Kidney epithelial cell (primary cell): ENCODE data around the gene SMC1B. TPM values are rescaled to one million over a fixed set of nuclear protein-coding genes. Genes with fewer than 3 reads are reported as not detected.

Experiments
- DNase-seq: peaks from one replicate; pipeline ENCODE4 v3.0.0-alpha.2; 2010; ENCODE audit warnings: low read depth
- H3K27me3 ChIP-seq: 2 replicates; pipeline ENCODE4 v1.6.0; 2011; ENCODE audit warnings: low read length; ENCODE audit not compliant: control insufficient read depth, insufficient read depth
- H3K36me3 ChIP-seq: 2 replicates; pipeline ENCODE4 v1.5.1; 2011; ENCODE audit warnings: low read length; ENCODE audit not compliant: control insufficient read depth, insufficient read depth
- H3K4me3 ChIP-seq: 2 replicates; pipeline ENCODE4 v1.5.1; 2011; ENCODE audit warnings: low read depth, mild to moderate bottlenecking, control low read depth, low read length
- total RNA-seq: library from RNA; depleted of rRNA; stranded (reverse); fragments of >200 nt; gene quantifications from 2 replicates; pipeline ENCODE4 v1.2.3, GENCODE V29; 2015
- TF ChIP-seq, protein P1 (sequence below): IDR thresholded peaks from 2 replicates; pipeline ENCODE4 v1.5.1; 2011; ENCODE audit warnings: mild to moderate bottlenecking, moderate library complexity, low read length, control low read depth, inconsistent platforms; ENCODE audit not compliant: insufficient read depth, poor library complexity, severe bottlenecking

SMC1B gene
- total RNA-seq, 1 donor from 2014 or later, result 0.08 TPM

DNA sequence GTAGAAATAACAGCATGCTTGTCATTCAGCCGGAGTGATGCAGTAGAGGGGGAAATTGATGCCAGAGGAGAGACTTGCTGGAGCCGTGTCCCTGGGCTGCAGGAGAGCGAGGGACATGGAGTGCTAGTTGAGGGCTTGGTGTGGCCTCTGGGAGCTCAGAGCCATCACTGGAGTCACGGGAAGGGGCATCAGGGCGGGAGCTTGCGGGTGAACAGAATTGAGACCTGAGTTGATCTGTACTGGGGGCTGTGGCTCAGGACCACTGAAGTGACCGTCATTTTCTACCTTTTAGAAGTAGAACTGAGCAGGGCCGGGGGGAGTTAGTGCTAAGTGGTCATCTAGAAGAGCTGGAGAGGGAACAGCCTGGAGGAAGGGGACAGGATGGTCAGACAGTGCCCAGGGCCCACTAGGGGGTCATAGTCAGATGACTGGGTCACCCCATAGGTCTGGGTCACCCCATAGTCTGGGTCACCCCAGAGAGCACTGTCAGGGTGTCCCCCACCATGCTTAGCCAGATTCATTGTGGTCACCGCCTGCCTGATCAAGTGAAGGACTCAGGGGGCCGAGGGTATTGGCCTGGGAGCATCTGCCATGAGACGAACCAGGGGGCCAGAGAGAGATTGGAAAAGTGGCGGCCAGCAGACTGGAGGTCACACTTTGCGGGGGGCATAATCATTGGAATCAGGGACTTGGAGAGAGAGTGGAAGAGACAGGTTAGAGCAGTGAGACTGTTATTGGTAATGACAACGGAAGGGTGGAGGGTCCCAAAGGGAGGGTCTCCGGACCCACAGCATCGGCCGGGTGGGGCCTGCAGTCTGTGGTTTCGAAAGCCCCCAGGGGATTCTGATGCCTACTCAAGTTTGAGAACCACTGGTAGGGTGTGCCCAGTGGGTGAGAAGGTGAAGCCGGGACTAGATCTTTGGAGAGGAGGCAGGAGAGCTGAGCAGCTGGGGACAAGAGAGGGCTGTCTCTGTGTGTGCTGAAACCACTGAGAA lies 15.3 kb upstream of the SMC1B start:
- Histone ChIP-seq H3K27me3 (peaks cover 2% of the 10 kb centered on the region), H3K4me3 (no peak overlapping the region), H3K36me3 (no peaks in the 10 kb centered on the region)
- TF ChIP-seq, protein P1, sequence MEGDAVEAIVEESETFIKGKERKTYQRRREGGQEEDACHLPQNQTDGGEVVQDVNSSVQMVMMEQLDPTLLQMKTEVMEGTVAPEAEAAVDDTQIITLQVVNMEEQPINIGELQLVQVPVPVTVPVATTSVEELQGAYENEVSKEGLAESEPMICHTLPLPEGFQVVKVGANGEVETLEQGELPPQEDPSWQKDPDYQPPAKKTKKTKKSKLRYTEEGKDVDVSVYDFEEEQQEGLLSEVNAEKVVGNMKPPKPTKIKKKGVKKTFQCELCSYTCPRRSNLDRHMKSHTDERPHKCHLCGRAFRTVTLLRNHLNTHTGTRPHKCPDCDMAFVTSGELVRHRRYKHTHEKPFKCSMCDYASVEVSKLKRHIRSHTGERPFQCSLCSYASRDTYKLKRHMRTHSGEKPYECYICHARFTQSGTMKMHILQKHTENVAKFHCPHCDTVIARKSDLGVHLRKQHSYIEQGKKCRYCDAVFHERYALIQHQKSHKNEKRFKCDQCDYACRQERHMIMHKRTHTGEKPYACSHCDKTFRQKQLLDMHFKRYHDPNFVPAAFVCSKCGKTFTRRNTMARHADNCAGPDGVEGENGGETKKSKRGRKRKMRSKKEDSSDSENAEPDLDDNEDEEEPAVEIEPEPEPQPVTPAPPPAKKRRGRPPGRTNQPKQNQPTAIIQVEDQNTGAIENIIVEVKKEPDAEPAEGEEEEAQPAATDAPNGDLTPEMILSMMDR, result no peak
- no peak for DNase-seq

DNA sequence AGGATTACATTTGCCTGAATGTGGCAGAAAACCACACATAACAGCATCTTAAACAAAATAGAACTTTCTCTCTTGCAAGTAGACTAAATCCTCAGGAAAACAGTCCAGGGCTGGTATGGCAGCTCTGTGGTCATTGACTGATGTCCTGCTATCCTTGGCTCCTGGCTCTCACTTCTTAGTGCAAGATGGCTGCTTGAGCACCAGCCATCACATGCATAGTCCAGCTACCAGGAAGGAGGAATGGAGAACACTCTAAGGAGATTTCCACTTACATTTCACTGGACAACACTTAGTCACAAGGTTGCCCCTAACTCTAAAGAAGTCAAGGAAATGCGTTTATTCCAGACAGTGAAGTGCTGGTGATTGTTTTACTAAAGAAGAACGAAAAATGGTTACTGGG lies 13.7 kb upstream of the SMC1B start:
- Histone ChIP-seq H3K27me3 (peaks cover 2% of the 10 kb centered on the region), H3K4me3 (no peak overlapping the region), H3K36me3 (no peaks in the 10 kb centered on the region)
- TF ChIP-seq, protein P1, result no peak
- DNase-seq, result no peak

DNA sequence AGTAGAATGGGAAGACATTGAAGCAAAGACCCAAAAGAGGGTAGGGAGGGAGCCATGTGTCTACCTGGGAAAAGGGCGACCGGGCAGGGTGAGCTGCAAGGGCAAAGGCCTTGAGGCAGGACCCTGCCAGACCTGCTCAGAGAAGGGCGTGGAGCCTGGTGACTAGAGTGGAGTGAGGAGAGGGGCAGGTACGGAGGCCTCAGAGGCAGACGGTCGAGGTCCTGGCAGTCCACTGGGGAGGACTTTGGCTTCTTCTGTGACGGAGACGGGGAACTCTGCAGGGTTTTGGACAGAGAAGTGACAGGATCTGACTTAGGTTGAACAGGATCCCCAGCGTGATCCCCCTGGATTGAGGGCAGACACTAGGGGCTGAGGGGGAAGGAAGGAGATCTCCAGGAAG lies 13.0 kb upstream of the SMC1B start:
- DNase-seq, result no peak
- H3K4me3 ChIP-seq, result no peak overlapping the region
- peaks cover 2% of the 10 kb centered on the region for H3K27me3 ChIP-seq
- no peaks in the 10 kb centered on the region for H3K36me3 ChIP-seq
- TF ChIP-seq, protein P1, result no peak

DNA sequence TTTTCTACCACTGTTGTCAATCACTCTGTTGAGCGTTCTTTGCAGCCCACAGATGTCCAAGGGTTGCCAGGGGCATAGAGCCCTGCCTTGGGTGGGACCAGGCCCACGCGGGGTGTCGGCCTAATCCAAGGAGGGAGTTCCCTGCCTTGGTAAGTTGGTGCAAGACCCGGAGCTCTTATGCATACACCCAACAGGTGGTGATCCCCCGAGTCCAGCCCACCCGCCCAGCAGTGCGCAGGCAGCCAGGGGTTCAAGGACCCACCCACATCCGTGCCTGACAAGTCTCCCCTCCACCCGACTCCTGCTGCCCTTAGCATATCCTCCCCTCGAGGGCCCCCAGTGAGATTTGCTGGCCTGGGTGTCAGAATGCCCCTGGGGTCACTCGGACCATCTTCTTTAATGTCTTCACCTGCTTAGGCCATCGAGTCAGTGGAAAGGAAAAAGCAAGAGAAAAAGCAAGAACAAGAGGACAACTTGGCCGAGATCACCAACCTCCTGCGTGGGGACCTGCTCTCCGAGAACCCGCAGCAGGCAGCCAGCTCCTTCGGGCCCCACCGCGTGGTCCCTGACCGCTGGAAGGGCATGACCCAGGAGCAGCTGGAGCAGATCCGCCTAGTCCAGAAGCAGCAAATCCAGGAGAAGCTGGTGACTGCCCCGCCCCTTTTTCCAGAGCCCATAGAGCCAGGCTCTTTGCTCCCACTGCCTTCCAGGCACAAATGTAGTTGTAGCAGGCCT lies 12.3 kb upstream of the SMC1B start:
- TF ChIP-seq, protein P1, result no peak
- Histone ChIP-seq H3K36me3 (no peaks in the 10 kb centered on the region), H3K4me3 (no peak overlapping the region), H3K27me3 (peaks cover 2% of the 10 kb centered on the region)
- DNase-seq, result no peak

DNA sequence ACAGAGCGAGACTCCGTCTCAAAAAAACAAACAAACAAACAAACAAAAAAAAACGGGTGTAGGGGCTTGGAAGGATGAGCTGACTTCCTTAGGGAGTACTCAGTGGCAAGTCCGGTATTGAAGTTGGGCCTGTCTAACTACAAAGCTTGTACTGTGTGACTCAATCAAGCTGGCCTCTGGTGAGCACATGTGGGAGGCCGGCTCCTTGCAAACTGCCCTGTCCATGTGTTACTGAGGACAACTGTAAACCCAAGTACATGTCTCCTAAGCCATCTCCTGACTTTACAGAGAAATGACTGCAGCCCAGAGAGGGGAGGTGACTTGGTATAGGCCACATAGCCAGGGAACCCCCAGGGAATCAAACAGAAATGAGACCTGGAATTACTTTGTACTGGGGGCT lies 11.7 kb upstream of the SMC1B start:
- Histone ChIP-seq H3K36me3 (no peaks in the 10 kb centered on the region), H3K27me3 (peaks cover 2% of the 10 kb centered on the region), H3K4me3 (no peak overlapping the region)
- DNase-seq, result no peak
- TF ChIP-seq, protein P1, result no peak
